Activated CD4-positive, alpha-beta T cell treated with anti-CD3 and anti-CD28 coated beads, Interleukin-2, amount 10 ng/mL, durations not matched to agents 7 days and 5 days (primary cell): ENCODE measurements around the gene ENPP7. TPM values are rescaled to one million over a fixed set of nuclear protein-coding genes. Genes with fewer than 3 reads are reported as not detected.

ENCODE experiments used
- CTCF ChIA-PET: fragments of 350-600 bp; sonication (Branson Sonifier 250); formaldehyde crosslinking; loops from one replicate; lab custom pipeline; 2021; ENCODE audit warnings: antibody characterized with exemption; lab: Charles Lee
- POLR2A ChIA-PET: fragments of 350-600 bp; sonication (Branson Sonifier 250); formaldehyde crosslinking; loops from one replicate; lab custom pipeline; 2021; ENCODE audit warnings: antibody characterized with exemption; lab: Charles Lee
- DNase-seq: peaks from one replicate; pipeline ENCODE4 v3.0.0-alpha.2; 2020
- H3K27ac Mint-ChIP-seq: one replicate; pipeline ENCODE4 v1.8.0; 2021; ENCODE audit warnings: mild to moderate bottlenecking, moderate library complexity, mixed read lengths
- H3K27me3 Mint-ChIP-seq: one replicate; pipeline ENCODE4 v1.8.0; 2021; ENCODE audit warnings: mixed read lengths
- H3K36me3 Mint-ChIP-seq: one replicate; pipeline ENCODE4 v1.8.0; 2021; ENCODE audit warnings: low read depth, mixed read lengths
- H3K4me1 Mint-ChIP-seq: one replicate; pipeline ENCODE4 v1.8.0; 2021; ENCODE audit warnings: mixed read lengths
- H3K4me3 Mint-ChIP-seq: one replicate; pipeline ENCODE4 v1.8.0; 2021; ENCODE audit warnings: mild to moderate bottlenecking, moderate library complexity, mixed read lengths
- H3K9me3 Mint-ChIP-seq: one replicate; pipeline ENCODE4 v1.8.0; 2021; ENCODE audit warnings: mixed read lengths
- total RNA-seq, 2 experiments: library from RNA; stranded (reverse); gene quantifications; one replicate each; pipeline ENCODE4 v1.2.3, GENCODE V29; 2021

Gene ENPP7
- total RNA-seq, 2 experiments from 2014 or later = not detected

DNA sequence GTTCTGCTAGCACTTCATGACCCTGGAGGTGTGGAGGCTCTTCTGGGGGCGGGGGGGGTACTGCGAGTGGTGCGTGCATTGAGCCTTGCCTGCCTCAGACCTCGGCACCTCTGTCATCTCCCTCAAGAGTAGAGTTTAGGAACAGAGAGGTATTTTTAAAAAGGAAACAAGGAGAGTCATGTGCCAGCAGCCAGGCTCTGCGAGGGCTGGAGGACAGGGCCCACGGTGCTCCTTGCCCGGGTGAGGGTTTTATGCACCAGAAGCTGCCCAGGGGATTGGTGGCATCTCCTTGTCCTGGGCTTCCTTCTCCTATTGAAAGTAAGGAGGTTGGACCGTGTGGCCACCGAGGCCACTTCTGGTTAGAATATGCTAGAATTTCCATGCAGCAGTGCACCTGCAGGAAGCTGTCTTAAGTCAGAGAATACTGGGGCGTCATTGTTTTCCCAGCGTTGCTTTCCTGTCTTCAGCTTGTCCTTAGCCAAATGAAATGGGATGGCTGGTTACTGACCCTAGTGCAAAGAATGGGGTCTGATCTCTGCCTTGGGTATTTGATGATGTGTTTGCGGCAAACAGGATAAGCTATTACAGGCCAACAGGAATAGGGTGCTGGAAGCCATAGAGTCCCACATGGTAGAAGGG is 50.4 kb downstream of the ENPP7 start:
- DNase-seq = no peak
- H3K9me3 Mint-ChIP-seq = no peaks in the 10 kb centered on the region
- no peak overlapping the region for H3K27ac Mint-ChIP-seq
- H3K36me3 Mint-ChIP-seq = no peaks in the 10 kb centered on the region
- ChIA-PET POLR2A (no interaction called here), CTCF (interaction anchor here (0.8 to 1.8 kb wide), 3 partner anchors 8 to 59 kb away, joined by 3 to 5 read pairs (median 3); partner anchors contain the start of gene CBX4)
- peaks cover 42% of the 10 kb centered on the region for H3K27me3 Mint-ChIP-seq
- H3K4me1 Mint-ChIP-seq = peaks cover 32% of the 10 kb centered on the region
- H3K4me3 Mint-ChIP-seq = no peak overlapping the region

DNA sequence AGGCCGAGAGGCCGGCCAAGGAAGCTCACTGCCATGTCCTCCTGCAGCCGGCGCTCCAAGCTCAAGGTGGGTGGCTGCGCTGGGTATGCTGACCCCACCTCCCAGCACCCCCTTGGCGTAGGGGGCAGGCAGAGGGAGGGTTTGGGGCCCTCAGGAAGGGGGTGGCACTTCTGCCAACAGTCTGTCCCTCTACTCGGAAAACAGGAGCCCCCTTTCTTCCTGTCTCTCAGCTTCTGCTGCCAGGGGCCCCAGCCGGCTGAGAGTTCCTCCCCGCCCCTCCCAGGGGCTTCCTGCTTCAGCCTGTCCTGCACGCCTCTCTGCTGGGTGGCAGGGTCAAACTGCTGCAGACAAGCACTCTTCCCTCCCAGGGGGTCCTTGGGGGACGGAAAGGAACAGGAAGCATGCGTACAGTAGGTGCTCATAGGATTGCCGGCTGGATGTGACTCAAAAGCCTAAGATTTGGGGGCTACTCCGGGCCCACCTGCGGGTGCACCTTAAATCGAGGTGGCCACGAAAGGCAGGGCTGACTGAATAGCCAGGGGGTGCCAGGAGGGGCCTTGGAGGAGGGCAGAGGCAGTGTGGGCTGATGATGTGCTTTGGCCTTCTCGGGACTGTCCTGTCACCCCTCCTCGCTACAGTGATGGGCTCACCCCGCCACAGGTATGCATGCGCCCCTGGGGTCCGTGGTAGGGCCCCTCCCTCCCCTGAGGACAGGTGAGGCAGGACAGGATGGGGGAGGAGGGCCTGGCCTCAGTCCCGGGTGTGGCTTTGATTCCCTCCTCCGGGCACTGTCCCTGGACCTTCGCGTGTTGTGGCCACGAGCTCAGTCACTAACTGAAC is 51.2 kb downstream of the ENPP7 start:
- H3K4me1 Mint-ChIP-seq = peaks cover 27% of the 10 kb centered on the region
- H3K27ac Mint-ChIP-seq = no peak overlapping the region
- ChIA-PET POLR2A (no interaction called here), CTCF (interaction anchor here (0.8 to 1.8 kb wide), 2 partner anchors 9 to 58 kb away, joined by 3 to 5 read pairs; partner anchors contain the start of gene CBX4)
- H3K9me3 Mint-ChIP-seq = no peaks in the 10 kb centered on the region
- H3K4me3 Mint-ChIP-seq = no peak overlapping the region
- peaks cover 40% of the 10 kb centered on the region for H3K27me3 Mint-ChIP-seq
- no peak for DNase-seq
- no peaks in the 10 kb centered on the region for H3K36me3 Mint-ChIP-seq

DNA sequence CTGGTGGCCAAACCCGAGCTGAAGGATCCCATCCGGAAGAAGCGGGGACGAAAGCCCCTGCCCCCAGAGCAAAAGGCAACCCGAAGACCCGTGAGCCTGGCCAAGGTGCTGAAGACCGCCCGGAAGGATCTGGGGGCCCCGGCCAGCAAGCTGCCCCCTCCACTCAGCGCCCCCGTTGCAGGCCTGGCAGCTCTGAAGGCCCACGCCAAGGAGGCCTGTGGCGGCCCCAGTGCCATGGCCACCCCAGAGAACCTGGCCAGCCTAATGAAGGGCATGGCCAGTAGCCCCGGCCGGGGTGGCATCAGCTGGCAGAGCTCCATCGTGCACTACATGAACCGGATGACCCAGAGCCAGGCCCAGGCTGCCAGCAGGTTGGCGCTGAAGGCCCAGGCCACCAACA is 53.1 kb downstream of the ENPP7 start:
- POLR2A ChIA-PET = no interaction called here
- Mint-ChIP-seq H3K27ac (no peak overlapping the region), H3K9me3 (no peaks in the 10 kb centered on the region), H3K27me3 (peaks cover 48% of the 10 kb centered on the region), H3K36me3 (no peaks in the 10 kb centered on the region), H3K4me3 (no peak overlapping the region), H3K4me1 (peaks cover 20% of the 10 kb centered on the region)
- no peak for DNase-seq
- CTCF ChIA-PET = interaction anchor here (1.4 kb wide), 1 partner anchor 25 kb away, joined by 3 read pairs; no protein-coding TSS in a partner anchor

DNA sequence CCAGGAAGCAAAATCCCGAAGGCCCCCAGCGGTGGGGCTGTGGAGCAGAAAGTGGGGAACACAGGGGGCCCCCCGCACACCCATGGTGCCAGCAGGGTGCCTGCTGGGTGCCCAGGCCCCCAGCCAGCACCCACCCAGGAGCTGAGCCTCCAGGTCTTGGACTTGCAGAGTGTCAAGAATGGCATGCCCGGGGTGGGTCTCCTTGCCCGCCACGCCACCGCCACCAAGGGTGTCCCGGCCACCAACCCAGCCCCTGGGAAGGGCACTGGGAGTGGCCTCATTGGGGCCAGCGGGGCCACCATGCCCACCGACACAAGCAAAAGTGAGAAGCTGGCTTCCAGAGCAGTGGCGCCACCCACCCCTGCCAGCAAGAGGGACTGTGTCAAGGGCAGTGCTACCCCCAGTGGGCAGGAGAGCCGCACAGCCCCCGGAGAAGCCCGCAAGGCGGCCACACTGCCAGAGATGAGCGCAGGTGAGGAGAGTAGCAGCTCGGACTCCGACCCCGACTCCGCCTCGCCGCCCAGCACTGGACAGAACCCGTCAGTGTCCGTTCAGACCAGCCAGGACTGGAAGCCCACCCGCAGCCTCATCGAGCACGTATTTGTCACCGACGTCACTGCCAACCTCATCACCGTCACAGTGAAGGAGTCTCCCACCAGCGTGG is 53.7 kb downstream of the ENPP7 start:
- Mint-ChIP-seq H3K9me3 (no peaks in the 10 kb centered on the region), H3K4me1 (peaks cover 15% of the 10 kb centered on the region), H3K27me3 (peaks cover 48% of the 10 kb centered on the region), H3K36me3 (no peaks in the 10 kb centered on the region), H3K27ac (no peak overlapping the region), H3K4me3 (no peak overlapping the region)
- DNase-seq = no peak
- POLR2A ChIA-PET = no interaction called here
- CTCF ChIA-PET = interaction anchor here (1.4 kb wide), 1 partner anchor 24 kb away, joined by 3 read pairs; no protein-coding TSS in a partner anchor

DNA sequence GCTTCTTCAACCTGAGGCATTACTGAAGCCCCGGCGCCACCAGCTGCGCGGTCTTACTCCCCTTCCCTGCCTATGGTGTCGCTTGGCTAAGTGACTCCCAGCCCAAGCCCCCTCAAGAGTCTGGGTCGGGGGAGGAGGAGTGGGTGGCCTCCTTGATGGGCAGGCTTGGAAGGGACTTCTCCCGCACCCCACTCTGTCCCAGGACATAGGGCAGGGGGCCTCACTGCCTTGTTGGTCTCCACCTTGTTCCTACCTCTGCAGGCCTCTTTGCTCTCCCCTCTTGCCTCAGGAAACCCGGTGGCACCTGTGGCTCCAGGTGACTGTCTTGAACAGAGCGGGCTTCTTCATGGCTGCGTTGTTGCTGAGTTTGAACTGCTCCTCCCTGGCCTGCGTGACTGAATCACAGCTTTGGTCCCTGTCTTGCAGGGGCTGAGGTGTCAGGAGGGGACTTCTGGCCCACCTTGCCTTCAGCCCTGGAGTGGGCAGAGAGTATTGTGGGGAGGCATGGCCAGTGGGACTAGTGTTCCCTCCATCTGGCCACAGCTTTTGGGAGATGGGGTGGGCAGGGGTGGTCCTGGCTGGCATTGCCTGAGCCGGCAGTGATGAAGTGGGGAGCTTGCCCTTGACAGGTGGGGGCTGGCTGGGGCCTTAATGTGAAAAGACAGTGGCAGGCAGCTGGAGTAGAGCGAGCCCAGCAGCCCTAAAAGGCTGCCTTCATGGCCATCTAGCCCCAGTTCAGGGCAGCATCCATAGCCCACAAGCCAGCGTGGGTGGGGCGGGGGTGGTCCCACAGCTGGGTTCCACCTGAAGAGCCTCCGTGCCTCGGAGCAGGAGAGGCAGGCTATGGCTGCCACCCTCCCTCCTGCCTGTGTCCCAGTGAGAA is 54.5 kb downstream of the ENPP7 start:
- Mint-ChIP-seq H3K4me1 (peaks cover 15% of the 10 kb centered on the region), H3K4me3 (no peak overlapping the region), H3K36me3 (no peaks in the 10 kb centered on the region), H3K27me3 (peaks cover 45% of the 10 kb centered on the region), H3K27ac (no peak overlapping the region), H3K9me3 (no peaks in the 10 kb centered on the region)
- CTCF ChIA-PET = interaction anchor here (0.6 to 1.4 kb wide), 2 partner anchors 24 to 101 kb away, joined by 3 read pairs; no protein-coding TSS in a partner anchor
- POLR2A ChIA-PET = no interaction called here
- no peak for DNase-seq

DNA sequence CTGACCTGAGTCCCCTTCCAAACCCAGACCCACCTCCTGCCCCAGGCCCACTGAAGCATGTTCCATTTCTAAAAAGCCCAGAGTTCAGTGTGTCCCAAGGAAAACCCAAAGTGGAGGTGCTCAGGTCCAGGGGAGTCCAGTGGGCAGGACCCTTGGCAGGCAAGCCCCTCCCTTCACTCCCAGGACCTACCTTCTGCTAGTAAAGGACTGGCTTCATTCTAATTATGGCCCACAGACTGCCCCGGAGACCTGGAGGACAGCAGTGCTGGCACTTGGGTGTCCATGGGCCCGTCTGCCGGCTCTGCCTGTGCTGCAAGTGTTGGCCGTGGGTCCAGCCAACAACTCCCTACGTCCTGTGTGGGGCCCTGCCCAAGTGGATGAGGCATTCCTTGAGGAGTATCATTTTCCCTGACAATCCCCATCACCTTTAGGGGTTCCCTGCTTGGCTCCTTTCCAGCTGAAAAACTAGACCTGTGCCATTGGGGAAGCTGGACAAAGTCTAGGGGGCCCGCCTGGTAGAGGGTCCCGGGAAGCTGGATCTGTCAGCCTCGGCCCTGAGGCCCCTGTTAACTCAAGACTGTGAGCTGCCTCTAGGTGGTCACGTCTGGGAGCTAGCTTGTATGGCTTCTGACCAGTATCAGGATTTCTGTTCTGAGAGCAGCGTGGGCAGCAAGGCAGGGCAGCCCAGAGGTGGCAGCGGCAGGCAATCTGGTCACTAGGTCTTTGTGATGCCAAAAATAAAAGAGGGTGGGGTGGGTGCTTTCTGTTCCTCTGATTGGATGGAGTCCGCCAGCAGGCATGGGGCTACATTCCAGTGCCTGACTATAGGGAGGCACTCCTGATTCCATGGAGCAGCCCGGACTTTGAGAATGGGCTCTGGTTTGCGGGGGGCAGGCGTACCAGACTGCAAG is 55.4 kb downstream of the ENPP7 start:
- Mint-ChIP-seq H3K27me3 (peaks cover 44% of the 10 kb centered on the region), H3K9me3 (no peaks in the 10 kb centered on the region), H3K36me3 (no peaks in the 10 kb centered on the region), H3K4me1 (peaks cover 11% of the 10 kb centered on the region), H3K4me3 (no peak overlapping the region), H3K27ac (no peak overlapping the region)
- CTCF ChIA-PET = interaction anchor here (0.6 to 1.2 kb wide), 2 partner anchors 54 to 100 kb away, joined by 3 to 5 read pairs; no protein-coding TSS in a partner anchor
- POLR2A ChIA-PET = no interaction called here
- DNase-seq = no peak

DNA sequence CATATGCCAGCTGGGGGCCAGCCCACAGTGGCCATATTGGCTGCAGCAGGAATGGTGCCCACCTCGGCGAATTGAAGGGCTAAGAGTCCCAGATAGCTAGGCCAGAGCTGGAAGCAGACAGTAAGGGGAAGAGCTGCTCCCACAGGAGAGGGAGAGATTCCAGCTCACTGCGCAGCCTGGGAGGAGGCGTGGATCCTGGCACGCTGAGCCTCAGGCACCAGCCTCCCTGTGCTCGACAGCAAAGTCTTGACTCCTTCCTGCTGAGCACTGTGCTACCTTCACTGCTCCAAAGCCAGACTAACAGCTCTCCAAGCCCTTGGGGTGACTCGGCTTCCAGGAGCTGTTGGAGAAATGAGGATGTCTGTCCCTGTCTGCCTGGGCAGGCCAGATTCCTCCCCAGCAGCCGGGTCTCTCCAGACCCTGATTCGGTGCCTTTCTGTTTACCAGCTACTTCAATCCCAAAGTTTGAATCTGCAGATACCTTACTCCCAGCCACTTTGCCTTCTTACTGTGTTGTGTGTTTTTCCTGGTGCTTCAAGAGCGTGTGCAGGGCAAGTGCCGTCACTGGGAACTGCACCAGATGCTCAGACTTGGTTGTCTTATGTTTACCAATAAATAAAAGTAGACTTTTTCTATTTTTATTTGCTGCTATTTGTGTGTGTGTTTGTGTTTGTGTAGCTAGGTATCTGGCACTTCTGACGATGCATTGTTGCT is 56.3 kb downstream of the ENPP7 start:
- no peaks in the 10 kb centered on the region for H3K36me3 Mint-ChIP-seq
- DNase-seq = no peak
- peaks cover 49% of the 10 kb centered on the region for H3K27me3 Mint-ChIP-seq
- ChIA-PET CTCF (interaction anchor here (1.2 kb wide), 1 partner anchor 53 kb away, joined by 5 read pairs; no protein-coding TSS in a partner anchor), POLR2A (no interaction called here)
- no peak overlapping the region for H3K27ac Mint-ChIP-seq
- no peak overlapping the region for H3K4me3 Mint-ChIP-seq
- H3K9me3 Mint-ChIP-seq = no peaks in the 10 kb centered on the region
- H3K4me1 Mint-ChIP-seq = peaks cover 5% of the 10 kb centered on the region

DNA sequence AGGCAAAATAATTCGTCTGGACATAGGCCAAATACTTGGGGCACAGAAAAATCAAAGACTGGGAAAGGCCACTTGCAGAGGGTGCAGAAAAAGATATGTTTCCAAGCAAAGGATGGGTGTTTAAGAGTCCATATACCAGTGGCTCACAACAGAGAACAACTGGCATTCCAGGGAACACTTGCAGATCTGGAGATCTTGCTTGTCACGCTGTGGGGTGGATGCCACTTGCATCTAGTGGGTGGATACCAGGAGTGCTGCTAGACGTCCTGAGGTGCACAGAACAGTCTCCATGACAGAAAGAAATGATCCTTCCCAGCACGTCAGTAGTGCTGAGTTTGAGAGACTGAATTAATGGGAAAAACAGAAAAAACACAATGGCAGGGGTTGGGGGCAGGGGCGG is 57.7 kb downstream of the ENPP7 start:
- no peak overlapping the region for H3K4me3 Mint-ChIP-seq
- ChIA-PET CTCF (interaction anchor here (1.2 kb wide), 1 partner anchor 14 kb away, joined by 5 read pairs; no protein-coding TSS in a partner anchor), POLR2A (no interaction called here)
- peaks cover 51% of the 10 kb centered on the region for H3K27me3 Mint-ChIP-seq
- peaks cover 2% of the 10 kb centered on the region for H3K4me1 Mint-ChIP-seq
- no peaks in the 10 kb centered on the region for H3K9me3 Mint-ChIP-seq
- no peak overlapping the region for H3K27ac Mint-ChIP-seq
- DNase-seq = no peak
- no peaks in the 10 kb centered on the region for H3K36me3 Mint-ChIP-seq

DNA sequence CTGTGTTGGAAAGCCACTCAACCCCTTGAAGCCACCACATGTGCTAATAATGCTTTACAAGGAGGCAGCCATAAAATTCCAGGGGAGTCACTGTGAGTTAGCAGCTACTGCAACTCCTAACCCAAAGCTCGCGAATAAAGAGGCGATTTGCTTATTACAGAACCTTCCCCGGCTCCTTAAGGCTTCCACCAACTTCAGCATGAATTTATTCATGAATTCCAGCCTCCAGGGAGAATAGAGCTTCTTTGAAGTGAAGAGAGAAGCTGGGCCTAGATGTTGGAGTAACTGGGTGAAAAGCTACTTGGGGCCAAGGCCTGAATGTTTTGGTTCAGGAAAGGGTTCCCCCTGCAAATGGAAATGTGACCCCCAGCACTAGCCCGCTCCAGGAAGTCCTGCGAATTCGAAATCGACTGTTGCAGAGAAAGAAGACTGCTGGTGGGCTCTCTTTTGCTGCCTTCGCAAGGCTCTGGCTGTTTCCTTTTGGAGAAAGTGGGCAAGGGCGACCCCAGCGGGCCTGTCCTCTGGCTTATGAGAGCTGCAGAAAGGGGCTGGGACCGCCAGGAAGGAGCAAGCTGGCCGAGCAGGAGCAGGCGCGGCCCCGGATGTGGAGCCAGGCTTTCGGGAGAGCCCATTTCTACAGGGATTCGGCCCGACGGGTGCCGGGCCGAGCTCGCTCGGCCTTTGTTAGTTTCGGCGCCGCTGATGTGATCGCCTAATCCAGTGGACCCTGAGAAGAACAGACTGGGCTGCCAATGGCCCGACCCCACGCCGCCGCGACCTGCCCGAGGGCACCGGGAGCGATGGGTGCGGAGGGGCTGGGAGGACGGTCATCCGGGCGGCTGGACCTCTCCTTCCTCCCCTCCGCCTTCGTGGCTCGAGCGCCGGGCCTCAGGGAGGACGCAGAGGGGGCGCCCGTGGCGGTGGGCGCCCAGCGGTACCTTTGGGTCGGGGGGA is 58.5 kb downstream of the ENPP7 start:
- CTCF ChIA-PET = interaction anchor here (0.8 to 1.2 kb wide), 4 partner anchors 9 to 28 kb away, joined by 3 to 5 read pairs (median 3); no protein-coding TSS in a partner anchor
- H3K36me3 Mint-ChIP-seq = peaks cover 3% of the 10 kb centered on the region
- no peak for DNase-seq
- H3K27me3 Mint-ChIP-seq = peaks cover 55% of the 10 kb centered on the region
- peaks cover 2% of the 10 kb centered on the region for H3K4me1 Mint-ChIP-seq
- H3K27ac Mint-ChIP-seq = no peak overlapping the region
- POLR2A ChIA-PET = no interaction called here
- H3K4me3 Mint-ChIP-seq = no peak overlapping the region
- H3K9me3 Mint-ChIP-seq = no peaks in the 10 kb centered on the region
